Prostate gland (tissue), 2 donors: ENCODE results near the gene MAPKBP1.

ENCODE experiments used
- CTCF ChIP-seq, 4 experiments: fragments of 200-600 bp in 2 of 4; fragments of 450-650 bp in 2 of 4; sonication (generic) in 2 of 4; IDR thresholded peaks; 1 replicate in 3 of 4; 2 replicates in 1 of 4; pipeline ENCODE4 v1.5.1; 2016 to 2019; ENCODE audit warnings: antibody characterized with exemption in 4 of 4, mild to moderate bottlenecking in 2 of 4, moderate library complexity in 2 of 4
- POLR2AphosphoS5 ChIP-seq: sonication (generic); formaldehyde crosslinking; IDR thresholded peaks from one replicate; pipeline ENCODE4 v1.6.1; 2017; ENCODE audit warnings: antibody characterized with exemption

GRCh38 chr15:41756198-41756597 is 18.1 kb upstream of the MAPKBP1 start:
- no peak for TF ChIP-seq POLR2AphosphoS5
- no peak for TF ChIP-seq CTCF (IDR thresholded peaks at IDR 0.05)
